ENCODE data around the gene BEND2. TPM values are rescaled to one million over a fixed set of nuclear protein-coding genes. Genes with fewer than 3 reads are reported as not detected.

The BEND2 gene
- total and polyA plus RNA-seq, 2 of the 8 experiments (the other 6 are each of a cell fraction or from before 2014, with no cell fraction given): not detected

Other genes starting within 250 kb of the BEND2 start
- 18.9 and 21.3 TPM in 2 replicates for gene SCML2, start 133.8 kb upstream of the BEND2 start, total RNA-seq (2021; fragmentation: NEBNext Ultra II Directional; extraction: Animal tissue kit (Norgen Biotek cat#: 25700))
- gene SCML2, start 133.8 kb upstream of the BEND2 start, polyA plus RNA-seq (2011; rRNA removed): 9.7 and 14.6 TPM in 2 replicates
- gene CDKL5, start 204.7 kb upstream of the BEND2 start, total RNA-seq (2021; fragmentation: NEBNext Ultra II Directional; extraction: Animal tissue kit (Norgen Biotek cat#: 25700)): 15.1 and 15.6 TPM in 2 replicates
- gene CDKL5, start 204.7 kb upstream of the BEND2 start, polyA plus RNA-seq (2011; rRNA removed): 3.8 and 5.5 TPM in 2 replicates

Data from H1 (cell line).